Panc1 (cell line): ENCODE data around the gene SPATA45. TPM values are rescaled to one million over a fixed set of nuclear protein-coding genes. Genes with fewer than 3 reads are reported as not detected.

Experiments used
- ATAC-seq: fragments of 200-7000 bp; cut with Tn5 transposase; 2 replicates; pipeline ENCODE4 v1.9.1; 2020; ENCODE audit warnings: mild to moderate bottlenecking, moderate library complexity
- BruUV-seq: library from RNA; stranded (reverse); fragments of 400-500 nt; replicated peaks from 2 replicates; lab custom pipeline; 2021; lab: Mats Ljungman, UMichigan
- CTCF ChIA-PET: fragments of 300-600 bp; sonication (Branson Sonifier 250); formaldehyde crosslinking; loops from one replicate; lab custom pipeline; 2022; ENCODE audit warnings: antibody characterized with exemption; lab: Charles Lee
- POLR2A ChIA-PET: fragments of 300-600 bp; sonication (Branson Sonifier 250); formaldehyde crosslinking; loops from one replicate; lab custom pipeline; 2022; ENCODE audit warnings: antibody characterized with exemption; lab: Charles Lee
- DNase-seq: peaks from one replicate; pipeline ENCODE4 v3.0.0-alpha.2; 2010; ENCODE audit warnings: low read depth, low spot score
- H3K27ac ChIP-seq: 2 replicates; pipeline ENCODE4 v1.5.1; 2011; ENCODE audit warnings: mild to moderate bottlenecking, low read length, inconsistent platforms
- H3K27me3 ChIP-seq: fragments of 200-500 bp; sonication (Bioruptor generic); 2 replicates; pipeline ENCODE4 v1.6.0; 2014; ENCODE audit warnings: low read length, inconsistent platforms; ENCODE audit not compliant: control insufficient read depth, insufficient read depth
- H3K36me3 ChIP-seq: fragments of 200-500 bp; sonication (Bioruptor generic); 2 replicates; pipeline ENCODE4 v1.5.1; 2014; ENCODE audit warnings: inconsistent platforms, mild to moderate bottlenecking, low read length, moderate library complexity; ENCODE audit not compliant: control insufficient read depth, insufficient read depth
- H3K4me1 ChIP-seq: 2 replicates; pipeline ENCODE4 v1.5.1; 2011; ENCODE audit warnings: inconsistent platforms, mild to moderate bottlenecking, low read length, moderate library complexity; ENCODE audit not compliant: control insufficient read depth, insufficient read depth
- H3K4me3 ChIP-seq, 2 experiments: 2 replicates each; pipeline ENCODE4 v1.5.1; 2011 to 2012; ENCODE audit warnings: low read depth in 2 of 2, low read length in 2 of 2, mild to moderate bottlenecking in 2 of 2, inconsistent platforms in 1 of 2, moderate library complexity in 1 of 2
- H3K9me3 ChIP-seq: fragments of 200-500 bp; sonication (Bioruptor generic); 2 replicates; pipeline ENCODE4 v1.5.1; 2014; ENCODE audit warnings: low read depth, mild to moderate bottlenecking, inconsistent platforms, low read length, moderate library complexity; ENCODE audit not compliant: control insufficient read depth, insufficient read depth
- POLR2AphosphoS5 ChIP-seq: IDR thresholded peaks from 2 replicates; pipeline ENCODE4 v1.6.1; 2012; ENCODE audit warnings: mild to moderate bottlenecking, low read depth, low read length, moderate library complexity
- SIN3A ChIP-seq: IDR thresholded peaks from 2 replicates; pipeline ENCODE4 v1.6.1; 2012; ENCODE audit warnings: low read depth, mild to moderate bottlenecking, low read length, moderate library complexity, borderline replicate concordance; ENCODE audit not compliant: insufficient read depth
- TCF7L2 ChIP-seq: IDR thresholded peaks from 2 replicates; pipeline ENCODE4 v1.6.1; 2011; ENCODE audit warnings: mild to moderate bottlenecking, low read depth, low read length, inconsistent platforms
- in situ Hi-C: cut with HindIII; loops from 2 replicates; pipeline ENCODE4 v1.10.0; 2016; ENCODE audit warnings: low sequenced_read_pairs, low pct_unique_long_range_greater_than_20kb
- intact Hi-C: fragments of 100-400 bp; cut with micrococcal nuclease; formaldehyde crosslinking; loops from one replicate; pipeline ENCODE4 v1.10.0; 2022; ENCODE audit not compliant: unreplicated experiment
- total RNA-seq: library from RNA; stranded (reverse); gene quantifications from one replicate; pipeline ENCODE4 v1.2.1, GENCODE V29; 2021; ENCODE audit not compliant: unreplicated experiment
- TF ChIP-seq, protein P1 (sequence below), 2 experiments: IDR thresholded peaks; 2 replicates each; pipeline ENCODE4 v1.6.1; 2011 to 2012; ENCODE audit warnings: low read depth in 2 of 2, control low read depth in 1 of 2, low read length in 1 of 2, mild to moderate bottlenecking in 1 of 2, moderate library complexity in 1 of 2; ENCODE audit not compliant: insufficient read depth in 1 of 2
- TF ChIP-seq, protein P2 (sequence below): fragments of 450-650 bp; IDR thresholded peaks from 2 replicates; pipeline ENCODE4 v1.5.1; 2017; ENCODE audit warnings: mild to moderate bottlenecking

The SPATA45 gene
- total RNA-seq, 1 experiment from 2014 or later, result not detected

DNA sequence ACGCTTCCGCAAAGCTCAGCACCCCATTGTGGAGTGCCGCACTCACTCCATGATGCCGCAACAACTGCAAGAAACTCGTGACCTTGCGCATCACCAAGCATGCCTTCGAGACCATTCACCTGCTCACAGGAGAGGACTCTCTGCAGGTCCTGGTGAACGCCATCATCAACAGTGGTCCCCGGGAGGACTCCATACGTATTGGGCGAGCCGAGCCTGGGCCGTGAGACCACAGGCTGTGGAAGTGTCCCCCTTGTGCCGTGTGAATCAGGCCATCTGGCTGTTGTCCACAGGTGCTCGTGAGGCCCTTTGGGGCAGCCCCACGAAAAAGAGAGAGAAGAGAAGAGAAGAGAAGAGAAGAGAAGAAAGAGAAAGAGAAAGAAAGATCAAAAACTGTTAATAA, 23.2 kb downstream of the SPATA45 start:
- intact Hi-C loops, result no loop called here
- no peaks in the 10 kb centered on the region for H3K36me3 ChIP-seq
- no peak for DNase-seq
- H3K27me3 ChIP-seq, result no peaks in the 10 kb centered on the region
- in situ Hi-C loops, result no loop called here
- TF ChIP-seq SIN3A (no peak), POLR2AphosphoS5 (no peak), TCF7L2 (no peak)
- TF ChIP-seq, protein P1, sequence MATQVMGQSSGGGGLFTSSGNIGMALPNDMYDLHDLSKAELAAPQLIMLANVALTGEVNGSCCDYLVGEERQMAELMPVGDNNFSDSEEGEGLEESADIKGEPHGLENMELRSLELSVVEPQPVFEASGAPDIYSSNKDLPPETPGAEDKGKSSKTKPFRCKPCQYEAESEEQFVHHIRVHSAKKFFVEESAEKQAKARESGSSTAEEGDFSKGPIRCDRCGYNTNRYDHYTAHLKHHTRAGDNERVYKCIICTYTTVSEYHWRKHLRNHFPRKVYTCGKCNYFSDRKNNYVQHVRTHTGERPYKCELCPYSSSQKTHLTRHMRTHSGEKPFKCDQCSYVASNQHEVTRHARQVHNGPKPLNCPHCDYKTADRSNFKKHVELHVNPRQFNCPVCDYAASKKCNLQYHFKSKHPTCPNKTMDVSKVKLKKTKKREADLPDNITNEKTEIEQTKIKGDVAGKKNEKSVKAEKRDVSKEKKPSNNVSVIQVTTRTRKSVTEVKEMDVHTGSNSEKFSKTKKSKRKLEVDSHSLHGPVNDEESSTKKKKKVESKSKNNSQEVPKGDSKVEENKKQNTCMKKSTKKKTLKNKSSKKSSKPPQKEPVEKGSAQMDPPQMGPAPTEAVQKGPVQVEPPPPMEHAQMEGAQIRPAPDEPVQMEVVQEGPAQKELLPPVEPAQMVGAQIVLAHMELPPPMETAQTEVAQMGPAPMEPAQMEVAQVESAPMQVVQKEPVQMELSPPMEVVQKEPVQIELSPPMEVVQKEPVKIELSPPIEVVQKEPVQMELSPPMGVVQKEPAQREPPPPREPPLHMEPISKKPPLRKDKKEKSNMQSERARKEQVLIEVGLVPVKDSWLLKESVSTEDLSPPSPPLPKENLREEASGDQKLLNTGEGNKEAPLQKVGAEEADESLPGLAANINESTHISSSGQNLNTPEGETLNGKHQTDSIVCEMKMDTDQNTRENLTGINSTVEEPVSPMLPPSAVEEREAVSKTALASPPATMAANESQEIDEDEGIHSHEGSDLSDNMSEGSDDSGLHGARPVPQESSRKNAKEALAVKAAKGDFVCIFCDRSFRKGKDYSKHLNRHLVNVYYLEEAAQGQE (IDR thresholded peaks at IDR 0.05; ENCODE audit: insufficient read depth in 1 of 2, low read depth in 2 of 2, low read length in 1 of 2), result no peak
- TF ChIP-seq, protein P2, sequence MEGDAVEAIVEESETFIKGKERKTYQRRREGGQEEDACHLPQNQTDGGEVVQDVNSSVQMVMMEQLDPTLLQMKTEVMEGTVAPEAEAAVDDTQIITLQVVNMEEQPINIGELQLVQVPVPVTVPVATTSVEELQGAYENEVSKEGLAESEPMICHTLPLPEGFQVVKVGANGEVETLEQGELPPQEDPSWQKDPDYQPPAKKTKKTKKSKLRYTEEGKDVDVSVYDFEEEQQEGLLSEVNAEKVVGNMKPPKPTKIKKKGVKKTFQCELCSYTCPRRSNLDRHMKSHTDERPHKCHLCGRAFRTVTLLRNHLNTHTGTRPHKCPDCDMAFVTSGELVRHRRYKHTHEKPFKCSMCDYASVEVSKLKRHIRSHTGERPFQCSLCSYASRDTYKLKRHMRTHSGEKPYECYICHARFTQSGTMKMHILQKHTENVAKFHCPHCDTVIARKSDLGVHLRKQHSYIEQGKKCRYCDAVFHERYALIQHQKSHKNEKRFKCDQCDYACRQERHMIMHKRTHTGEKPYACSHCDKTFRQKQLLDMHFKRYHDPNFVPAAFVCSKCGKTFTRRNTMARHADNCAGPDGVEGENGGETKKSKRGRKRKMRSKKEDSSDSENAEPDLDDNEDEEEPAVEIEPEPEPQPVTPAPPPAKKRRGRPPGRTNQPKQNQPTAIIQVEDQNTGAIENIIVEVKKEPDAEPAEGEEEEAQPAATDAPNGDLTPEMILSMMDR, result no peak
- POLR2A ChIA-PET, result no interaction called here
- ATAC-seq, result no peak
- no peak overlapping the region for H3K4me3 ChIP-seq
- H3K9me3 ChIP-seq, result peaks cover 12% of the 10 kb centered on the region
- no peak overlapping the region for H3K27ac ChIP-seq
- H3K4me1 ChIP-seq, result no peaks in the 10 kb centered on the region
- CTCF ChIA-PET, result no interaction called here
- no TSS peak for BruUV-seq

DNA sequence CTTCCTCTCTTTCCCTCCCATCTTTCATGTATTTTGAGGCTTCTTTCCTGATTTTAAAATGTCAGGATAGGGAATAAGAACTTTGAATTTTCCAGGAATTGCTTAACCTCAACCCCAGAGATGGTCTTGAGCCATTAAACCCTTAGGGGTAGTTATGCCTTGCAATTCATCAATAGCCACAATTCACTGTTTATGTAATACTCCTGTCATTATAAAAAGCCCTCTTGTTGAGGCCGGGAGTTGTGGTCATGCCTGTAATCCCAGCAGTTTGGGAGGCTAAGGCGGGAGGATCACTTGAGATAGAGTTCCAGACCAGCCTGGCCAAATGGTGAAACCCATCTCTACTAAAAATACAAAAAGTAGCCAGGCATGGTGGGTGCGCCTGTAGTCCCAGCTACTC, 24.5 kb downstream of the SPATA45 start:
- TF ChIP-seq TCF7L2, result no peak
- TF ChIP-seq SIN3A, result no peak
- TF ChIP-seq, protein P2, result no peak
- TF ChIP-seq, protein P1 (IDR thresholded peaks at IDR 0.05; ENCODE audit: insufficient read depth in 1 of 2, low read depth in 2 of 2, low read length in 1 of 2), result no peak
- TF ChIP-seq POLR2AphosphoS5, result no peak
- Histone ChIP-seq H3K36me3 (no peaks in the 10 kb centered on the region), H3K4me3 (no peak overlapping the region), H3K27ac (no peak overlapping the region), H3K27me3 (no peaks in the 10 kb centered on the region), H3K4me1 (no peaks in the 10 kb centered on the region), H3K9me3 (peaks cover 12% of the 10 kb centered on the region)
- BruUV-seq, result no TSS peak
- DNase-seq (no peak), ATAC-seq (no peak)
- in situ Hi-C loops, result no loop called here
- POLR2A ChIA-PET, result interaction anchor here (0.6 kb wide), 2 partner anchors 52 to 110 kb away, joined by 3 to 4 read pairs; no protein-coding TSS in a partner anchor
- CTCF ChIA-PET, result interaction anchor here (0.6 to 0.8 kb wide), 2 partner anchors 51 to 158 kb away, joined by 3 to 7 read pairs; no protein-coding TSS in a partner anchor
- intact Hi-C loops, result no loop called here
